Eye (tissue), 1 donor: ENCODE data around the gene CST7.
"Not testable (repeated sequence)": the region's sequence is repeated elsewhere in the genome, so short reads cannot be mapped to it uniquely, and the experiment has no call there.

Experiments used
- DNase-seq: peaks from one replicate; pipeline ENCODE4 v3.0.0-alpha.2; 2015

Gene CST7, protein sequence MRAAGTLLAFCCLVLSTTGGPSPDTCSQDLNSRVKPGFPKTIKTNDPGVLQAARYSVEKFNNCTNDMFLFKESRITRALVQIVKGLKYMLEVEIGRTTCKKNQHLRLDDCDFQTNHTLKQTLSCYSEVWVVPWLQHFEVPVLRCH

GRCh38 chr20:24948939-24949679, at the start of gene CST7:
Gene CST7 (plus strand): TSS chr20:24949269. CDS start chr20:24949506, 237 bp downstream.
- no peak for DNase-seq

DNA sequence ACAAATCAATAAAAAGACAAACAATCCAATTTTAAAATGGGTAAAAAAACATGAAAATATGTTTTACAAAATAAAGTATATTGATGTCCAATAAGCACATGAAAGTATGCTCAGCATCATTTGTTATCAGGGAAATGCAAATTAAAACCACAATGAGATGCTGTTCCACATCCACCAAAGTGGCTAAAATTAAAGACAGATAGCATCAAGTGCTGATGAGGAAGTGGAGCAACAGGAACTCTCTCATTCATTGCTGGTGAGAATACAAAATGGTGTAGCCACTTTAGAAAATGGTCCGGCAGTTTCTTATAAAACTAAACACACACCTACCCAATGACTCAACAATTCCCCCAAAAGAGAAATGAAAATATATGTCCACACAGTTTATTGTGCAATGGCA, 42.3 kb upstream of the CST7 start:
- no peak for DNase-seq

- DNase-seq = no peak
These were observed 40.4 kb upstream of the CST7 start for GRCh38 chr20:24908642-24909041.

GRCh38 chr20:24909086-24909780, 39.8 kb upstream of the CST7 start:
- DNase-seq = no peak

GRCh38 chr20:24909861-24910260, 39.2 kb upstream of the CST7 start:
- no peak for DNase-seq

DNA sequence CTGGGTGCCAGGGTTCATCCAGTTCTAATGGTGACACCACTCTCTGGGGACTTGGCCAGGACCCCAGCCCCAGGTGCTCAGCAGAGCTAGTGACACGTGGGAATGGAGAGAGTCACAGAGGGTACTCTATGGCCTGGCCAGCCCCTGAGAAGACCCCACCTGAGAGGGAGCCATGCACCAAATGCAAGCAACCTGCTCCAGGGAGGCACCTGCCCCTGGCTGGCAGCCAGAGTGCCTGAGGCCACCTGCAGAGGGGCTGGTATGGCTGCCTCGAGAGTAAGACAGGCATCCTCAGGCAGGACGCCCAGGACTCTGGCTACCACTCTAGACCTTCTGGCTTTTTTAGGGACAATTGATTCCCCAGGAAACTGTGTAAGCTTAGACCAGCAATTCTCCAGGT, 38.6 kb upstream of the CST7 start:
- DNase-seq = no peak

GRCh38 chr20:24911461-24911860, 37.6 kb upstream of the CST7 start:
- DNase-seq = peak; percentile 35

DNA sequence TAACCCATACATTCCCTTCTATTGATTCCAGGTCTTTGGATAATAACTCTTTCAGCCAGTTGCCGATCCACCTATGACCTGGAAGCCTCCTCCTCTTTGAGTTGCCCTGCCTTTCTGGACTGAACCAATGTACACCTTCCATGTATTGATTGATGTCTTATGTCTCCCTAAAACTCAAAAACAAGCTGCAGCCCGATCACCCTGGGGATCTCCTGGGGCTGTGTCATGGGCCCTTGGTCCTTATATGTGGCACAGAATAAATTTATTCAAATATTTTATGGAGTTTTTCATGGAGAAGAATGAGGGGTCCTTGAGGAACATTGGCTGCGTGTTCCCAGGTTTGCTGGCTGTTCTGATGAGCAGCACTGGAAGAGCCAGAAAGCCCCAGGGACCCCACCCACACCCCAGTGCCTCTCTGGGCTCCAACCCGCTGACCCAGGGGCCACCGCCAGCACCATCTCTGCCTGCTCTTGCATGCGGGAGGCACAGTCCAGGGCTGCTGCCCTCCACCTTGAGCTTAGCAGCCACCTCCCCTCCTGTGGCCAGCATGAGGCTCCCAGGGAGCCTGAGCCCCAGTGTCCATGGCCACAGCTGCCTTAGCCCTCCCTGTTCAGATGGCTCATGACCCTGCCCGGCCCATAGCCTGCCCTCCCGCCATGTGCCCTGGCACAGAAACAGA, 36.5 kb upstream of the CST7 start:
- DNase-seq = no peak

GRCh38 chr20:24913076-24913628, 35.9 kb upstream of the CST7 start:
- DNase-seq = no peak

GRCh38 chr20:24914388-24915241, 34.5 kb upstream of the CST7 start:
- no peak for DNase-seq

- DNase-seq = no peak
These were observed 33.6 kb upstream of the CST7 start for GRCh38 chr20:24915440-24915839.

- no peak for DNase-seq
These were observed 33.2 kb upstream of the CST7 start for GRCh38 chr20:24915892-24916291.

GRCh38 chr20:24916412-24916811, 32.7 kb upstream of the CST7 start:
- no peak for DNase-seq

- no peak for DNase-seq
These were observed 32.0 kb upstream of the CST7 start for GRCh38 chr20:24917056-24917455.

DNA sequence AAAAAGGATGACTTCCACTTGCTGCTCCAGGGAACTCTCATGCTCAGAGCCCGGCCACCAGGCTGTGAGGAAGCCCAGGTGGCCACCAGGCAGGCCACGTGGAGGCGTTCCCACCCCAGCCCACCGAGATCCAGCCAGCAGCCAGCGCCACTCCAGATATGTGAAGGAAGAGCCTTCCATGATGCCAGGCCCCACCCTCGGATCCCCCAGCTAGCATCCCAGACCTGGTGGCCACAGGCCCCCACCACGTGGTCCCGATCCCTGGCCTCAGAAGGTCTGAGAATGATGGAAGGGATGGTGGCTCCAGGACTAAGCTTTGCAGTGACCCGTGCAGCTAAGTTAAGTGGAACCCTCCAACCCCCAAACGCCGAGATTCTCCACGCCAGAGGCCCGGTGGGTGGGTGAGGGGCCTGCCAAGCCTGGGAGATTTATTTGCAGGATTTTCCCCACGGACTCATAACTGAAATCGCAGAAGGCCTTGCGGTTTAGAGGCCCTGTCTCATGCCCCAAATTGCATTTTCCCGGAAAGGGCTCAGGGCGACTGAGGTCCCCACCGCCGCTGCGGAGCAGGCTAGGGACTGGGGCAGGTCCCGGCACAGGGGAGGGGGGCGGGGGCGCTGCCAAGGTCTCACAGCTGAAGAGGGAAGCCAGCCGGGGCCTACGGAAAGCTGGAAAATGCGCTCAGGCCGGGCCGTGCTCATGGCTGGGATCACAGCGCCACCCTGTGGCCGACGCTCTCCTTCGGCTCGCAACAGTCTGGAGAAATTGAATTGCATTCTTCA, 31.1 kb upstream of the CST7 start:
- DNase-seq = peak; percentile 94

GRCh38 chr20:24918579-24919566, 30.2 kb upstream of the CST7 start:
- no peak for DNase-seq

- DNase-seq = not testable (repeated sequence)
These were observed 29.4 kb upstream of the CST7 start for GRCh38 chr20:24919665-24920064.

DNA sequence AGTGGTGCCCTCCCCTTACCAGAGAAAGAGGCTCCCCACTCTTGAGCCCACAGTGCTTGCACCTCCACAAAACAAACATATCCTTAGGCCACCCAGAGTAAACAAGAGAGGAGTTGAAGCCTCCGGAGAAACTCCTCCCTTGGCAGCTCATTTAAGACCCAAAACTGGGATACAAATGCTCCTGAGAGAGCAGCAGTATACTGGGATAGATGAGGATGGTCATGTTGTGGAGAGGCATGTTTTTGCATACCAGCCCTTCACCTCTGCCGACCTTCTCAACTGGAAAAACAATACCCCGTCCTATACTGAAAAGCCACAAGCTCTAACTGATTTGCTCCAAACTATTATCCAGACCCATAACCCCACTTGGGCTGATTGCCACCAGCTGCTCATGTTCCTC, 28.4 kb upstream of the CST7 start:
- DNase-seq = peak; percentile 12

DNA sequence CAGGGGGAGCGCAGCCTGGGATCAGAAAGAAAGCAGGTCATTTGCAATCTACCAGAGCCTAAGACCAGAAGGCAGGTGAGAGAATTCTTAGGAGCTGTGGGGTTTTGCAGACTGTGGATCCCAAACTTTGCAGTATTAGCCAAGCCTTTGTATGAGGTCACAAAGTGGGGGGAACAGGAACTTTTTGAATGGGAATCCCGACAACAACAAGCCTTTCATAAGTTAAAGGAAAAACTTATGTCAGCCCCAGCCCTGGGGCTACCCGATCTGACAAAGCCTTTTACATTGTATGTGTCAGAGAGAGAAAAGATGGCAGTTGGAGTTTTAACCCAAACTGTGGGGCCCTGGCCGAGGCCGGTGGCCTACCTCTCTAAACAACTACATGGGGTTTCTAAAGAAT, 19.8 kb upstream of the CST7 start:
- DNase-seq = not testable (repeated sequence)
